Tibial artery (tissue), 4 donors: ENCODE results near the gene CCDC69.
"Not testable (repeated sequence)": the region's sequence is repeated elsewhere in the genome, so short reads cannot be mapped to it uniquely, and the experiment has no call there.

Source experiments
- DNase-seq, 2 donors: peaks; one replicate each; pipeline ENCODE4 v3.0.0-alpha.2; 2019
- H3K27ac ChIP-seq, 2 donors: fragments of 200-600 bp; sonication (generic) in 1 of 2; 1 replicate in 1 of 2; 2 replicates in 1 of 2; pipeline ENCODE4 v1.5.1; 2018 to 2019; ENCODE audit warnings: mild to moderate bottlenecking in 1 of 2
- H3K27me3 ChIP-seq, 2 donors: fragments of 200-600 bp; sonication (generic) in 1 of 2; one replicate each; pipeline versions ENCODE4 v1.5.1 to v1.6.0; 2016 to 2019
- H3K36me3 ChIP-seq, 3 donors: fragments of 200-600 bp; sonication (generic) in 2 of 3; one replicate each; pipeline ENCODE4 v1.5.1; 2016 to 2019; ENCODE audit warnings: mild to moderate bottlenecking in 2 of 3
- H3K4me1 ChIP-seq, 4 donors: fragments of 200-600 bp; sonication (generic) in 2 of 4; 1 replicate in 3 of 4; 2 replicates in 1 of 4; pipeline ENCODE4 v1.5.1; 2016 to 2019
- H3K4me3 ChIP-seq, 2 donors: fragments of 200-600 bp; sonication (generic) in 1 of 2; 1 replicate in 1 of 2; 2 replicates in 1 of 2; pipeline ENCODE4 v1.5.1; 2018 to 2019; ENCODE audit warnings: mild to moderate bottlenecking in 2 of 2
- H3K9me3 ChIP-seq, 3 donors: fragments of 200-600 bp; sonication (generic) in 1 of 3; one replicate each; pipeline ENCODE4 v1.5.1; 2016 to 2019
- intact Hi-C: fragments of 100-400 bp; cut with DNase I; formaldehyde crosslinking; loops from one replicate; pipeline ENCODE4 v1.15.0; 2023; ENCODE audit warnings: low total_unique reads
- TF ChIP-seq, protein P1 (sequence below), 2 experiments: fragments of 200-600 bp in 1 of 2; fragments of 450-650 bp in 1 of 2; IDR thresholded peaks; one replicate each; pipeline ENCODE4 v1.5.1; 2017 to 2019; ENCODE audit warnings: antibody characterized with exemption in 2 of 2, mild to moderate bottlenecking in 1 of 2, moderate library complexity in 1 of 2

Gene CCDC69

GRCh38 chr5:151204051-151204450 is 19.8 kb downstream of the CCDC69 start:
- DNase-seq = no peak
- intact Hi-C loops = no loop called here
- H3K27me3 ChIP-seq = no peaks in the 10 kb centered on the region
- H3K27ac ChIP-seq = no peak overlapping the region
- H3K36me3 ChIP-seq = peaks cover 0 to 33% (median 28%) of the 10 kb centered on the region in 3 donors
- peaks cover 0 to 9% (median 2%) of the 10 kb centered on the region in 4 donors for H3K4me1 ChIP-seq
- no peaks in the 10 kb centered on the region for H3K9me3 ChIP-seq
- TF ChIP-seq, protein P1, sequence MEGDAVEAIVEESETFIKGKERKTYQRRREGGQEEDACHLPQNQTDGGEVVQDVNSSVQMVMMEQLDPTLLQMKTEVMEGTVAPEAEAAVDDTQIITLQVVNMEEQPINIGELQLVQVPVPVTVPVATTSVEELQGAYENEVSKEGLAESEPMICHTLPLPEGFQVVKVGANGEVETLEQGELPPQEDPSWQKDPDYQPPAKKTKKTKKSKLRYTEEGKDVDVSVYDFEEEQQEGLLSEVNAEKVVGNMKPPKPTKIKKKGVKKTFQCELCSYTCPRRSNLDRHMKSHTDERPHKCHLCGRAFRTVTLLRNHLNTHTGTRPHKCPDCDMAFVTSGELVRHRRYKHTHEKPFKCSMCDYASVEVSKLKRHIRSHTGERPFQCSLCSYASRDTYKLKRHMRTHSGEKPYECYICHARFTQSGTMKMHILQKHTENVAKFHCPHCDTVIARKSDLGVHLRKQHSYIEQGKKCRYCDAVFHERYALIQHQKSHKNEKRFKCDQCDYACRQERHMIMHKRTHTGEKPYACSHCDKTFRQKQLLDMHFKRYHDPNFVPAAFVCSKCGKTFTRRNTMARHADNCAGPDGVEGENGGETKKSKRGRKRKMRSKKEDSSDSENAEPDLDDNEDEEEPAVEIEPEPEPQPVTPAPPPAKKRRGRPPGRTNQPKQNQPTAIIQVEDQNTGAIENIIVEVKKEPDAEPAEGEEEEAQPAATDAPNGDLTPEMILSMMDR (IDR thresholded peaks at IDR 0.05) = no peak
- H3K4me3 ChIP-seq = no peak overlapping the region

GRCh38 chr5:151202381-151203139 is 21.3 kb downstream of the CCDC69 start:
- H3K27me3 ChIP-seq = no peaks in the 10 kb centered on the region
- no peak overlapping the region for H3K4me3 ChIP-seq
- intact Hi-C loops = no loop called here
- H3K27ac ChIP-seq = no peak overlapping the region
- TF ChIP-seq, protein P1 (IDR thresholded peaks at IDR 0.05) = no peak
- no peak for DNase-seq
- peaks cover 0 to 43% (median 30%) of the 10 kb centered on the region in 3 donors for H3K36me3 ChIP-seq
- H3K9me3 ChIP-seq = no peaks in the 10 kb centered on the region
- no peaks in the 10 kb centered on the region for H3K4me1 ChIP-seq

GRCh38 chr5:151200913-151201595 is 22.8 kb downstream of the CCDC69 start:
- no peak for DNase-seq
- intact Hi-C loops = no loop called here
- Histone ChIP-seq H3K36me3 (peaks cover 0 to 49% (median 30%) of the 10 kb centered on the region in 3 donors), H3K4me3 (no peak overlapping the region), H3K27ac (no peak overlapping the region), H3K4me1 (no peaks in the 10 kb centered on the region), H3K27me3 (no peaks in the 10 kb centered on the region), H3K9me3 (no peaks in the 10 kb centered on the region)
- TF ChIP-seq, protein P1 (IDR thresholded peaks at IDR 0.05) = no peak

DNA sequence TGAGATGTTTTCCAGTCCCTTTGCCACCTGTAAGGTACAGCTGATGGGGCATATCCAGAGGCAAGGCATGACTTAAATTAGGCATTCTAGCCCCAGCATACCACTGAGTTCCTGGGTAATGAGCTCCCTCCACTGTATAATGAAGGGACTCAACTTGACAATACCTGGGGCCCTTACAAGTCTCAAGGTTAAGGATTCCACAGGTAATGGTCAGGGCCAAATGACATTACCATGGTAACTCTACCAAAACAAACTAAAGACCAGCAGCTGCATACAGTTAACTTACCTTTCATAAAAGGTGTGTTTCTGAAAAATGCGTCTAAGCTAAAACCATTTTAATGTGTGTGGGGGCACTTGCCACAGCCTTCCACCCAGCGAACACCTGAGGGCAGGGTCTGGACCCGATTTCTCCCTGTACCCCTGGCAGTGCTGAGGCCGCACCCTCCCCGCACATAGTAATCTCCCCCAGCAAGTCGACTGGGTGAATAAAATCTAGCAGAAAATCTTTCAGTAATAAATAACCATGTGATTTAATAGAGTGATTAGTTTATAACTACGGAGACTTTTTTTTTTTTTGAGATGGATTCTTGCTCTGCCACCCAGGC is 24.2 kb downstream of the CCDC69 start:
- H3K4me3 ChIP-seq = no peak overlapping the region
- intact Hi-C loops = no loop called here
- H3K27me3 ChIP-seq = no peaks in the 10 kb centered on the region
- H3K9me3 ChIP-seq = no peaks in the 10 kb centered on the region
- TF ChIP-seq, protein P1 (IDR thresholded peaks at IDR 0.05) = no peak
- no peak overlapping the region for H3K27ac ChIP-seq
- H3K4me1 ChIP-seq = peaks cover 0 to 5% (median 0%) of the 10 kb centered on the region in 4 donors
- no peak for DNase-seq
- H3K36me3 ChIP-seq = peaks cover 0 to 49% (median 30%) of the 10 kb centered on the region in 3 donors

GRCh38 chr5:151198861-151199260 is 25.0 kb downstream of the CCDC69 start:
- H3K27me3 ChIP-seq = no peaks in the 10 kb centered on the region
- no peak overlapping the region for H3K27ac ChIP-seq
- H3K9me3 ChIP-seq = no peaks in the 10 kb centered on the region
- no peak overlapping the region for H3K4me3 ChIP-seq
- peaks cover 0 to 5% (median 0%) of the 10 kb centered on the region in 4 donors for H3K4me1 ChIP-seq
- TF ChIP-seq, protein P1 (IDR thresholded peaks at IDR 0.05) = no peak
- DNase-seq = no peak
- intact Hi-C loops = no loop called here
- peaks cover 0 to 49% (median 30%) of the 10 kb centered on the region in 3 donors for H3K36me3 ChIP-seq

- H3K4me1 ChIP-seq, H3K27ac ChIP-seq, DNase-seq, H3K4me3 ChIP-seq, H3K9me3 ChIP-seq, H3K27me3 ChIP-seq, intact Hi-C loops: not testable (repeated sequence)
- peaks cover 7 to 52% (median 30%) of the 10 kb centered on the region in 3 donors for H3K36me3 ChIP-seq
Observed at GRCh38 chr5:151197291-151197600, 26.6 kb downstream of the CCDC69 start.
